Suprapubic skin (tissue), 4 donors: ENCODE data around the gene BUB3. TPM values are rescaled to one million over a fixed set of nuclear protein-coding genes. Genes with fewer than 3 reads are reported as not detected.
A peak's percentile ranks its signal among the peaks of the same experiment; 100 is the strongest.

ENCODE experiments used
- DNase-seq, 2 donors: peaks; one replicate each; pipeline ENCODE4 v3.0.0-alpha.2; 2019; ENCODE audit warnings: low spot score in 2 of 2
- H3K27ac ChIP-seq: fragments of 200-600 bp; sonication (generic); one replicate; pipeline ENCODE4 v1.5.1; 2019
- H3K27me3 ChIP-seq: fragments of 200-600 bp; sonication (generic); one replicate; pipeline ENCODE4 v1.5.1; 2019
- H3K36me3 ChIP-seq: fragments of 200-600 bp; sonication (generic); one replicate; pipeline ENCODE4 v1.5.1; 2019
- H3K4me1 ChIP-seq: fragments of 200-600 bp; sonication (generic); one replicate; pipeline ENCODE4 v1.5.1; 2019
- H3K4me3 ChIP-seq: fragments of 200-600 bp; sonication (generic); one replicate; pipeline ENCODE4 v1.5.1; 2019; ENCODE audit warnings: mild to moderate bottlenecking
- H3K9me3 ChIP-seq: fragments of 200-600 bp; sonication (generic); one replicate; pipeline ENCODE4 v1.5.1; 2019
- CTCF ChIP-seq, 2 donors: fragments of 200-600 bp in 1 of 2; fragments of 450-650 bp in 1 of 2; sonication (generic) in 1 of 2; IDR thresholded peaks; one replicate each; pipeline ENCODE4 v1.5.1; 2016 to 2019; ENCODE audit warnings: antibody characterized with exemption in 2 of 2, mild to moderate bottlenecking in 1 of 2, moderate library complexity in 1 of 2
- EP300 ChIP-seq: sonication (generic); formaldehyde crosslinking; IDR thresholded peaks from one replicate; pipeline ENCODE4 v1.6.1; 2017; ENCODE audit warnings: antibody characterized with exemption
- POLR2A ChIP-seq, 2 donors: fragments of 450-650 bp; IDR thresholded peaks; one replicate each; pipeline ENCODE4 v1.6.1; 2017; ENCODE audit warnings: antibody characterized with exemption in 2 of 2, mild to moderate bottlenecking in 2 of 2, moderate library complexity in 2 of 2
- POLR2AphosphoS5 ChIP-seq, 3 donors: sonication (generic); formaldehyde crosslinking; IDR thresholded peaks; one replicate each; pipeline ENCODE4 v1.6.1; 2017; ENCODE audit warnings: antibody characterized with exemption in 3 of 3
- WGBS: methylation state at CpG from one replicate; pipeline ENCODE4 v1.1.5; 2018; 5-methylcytosine and 5-hydroxymethylcytosine counted together
- total RNA-seq, 4 donors: library from RNA; depleted of rRNA; stranded (reverse); fragments of >200 nt; gene quantifications; one replicate each; pipeline ENCODE4 v1.1.0, GENCODE V29; 2016

BUB3 gene
- total RNA-seq, 4 donors from 2014 or later: 87.3 to 134 (median 91.3) TPM

GRCh38 chr10:123153486-123154091 lies 613 bp upstream of the BUB3 start:
- TF ChIP-seq POLR2AphosphoS5 (IDR thresholded peaks at IDR 0.05) (no peak), EP300 (no peak), CTCF (IDR thresholded peaks at IDR 0.05) (no peak), POLR2A (IDR thresholded peaks at IDR 0.05) (no peak)
- H3K4me3 ChIP-seq: peak overlapping the region; percentile 92
- peaks cover 41% of the 10 kb centered on the region for H3K4me1 ChIP-seq
- WGBS: 37% methylated on average over 9 of the region's 9 CpGs
- peaks cover 15% of the 10 kb centered on the region for H3K36me3 ChIP-seq
- no peaks in the 10 kb centered on the region for H3K9me3 ChIP-seq
- peaks cover 50% of the 10 kb centered on the region for H3K27me3 ChIP-seq
- DNase-seq: no peak
- no peak overlapping the region for H3K27ac ChIP-seq

DNA sequence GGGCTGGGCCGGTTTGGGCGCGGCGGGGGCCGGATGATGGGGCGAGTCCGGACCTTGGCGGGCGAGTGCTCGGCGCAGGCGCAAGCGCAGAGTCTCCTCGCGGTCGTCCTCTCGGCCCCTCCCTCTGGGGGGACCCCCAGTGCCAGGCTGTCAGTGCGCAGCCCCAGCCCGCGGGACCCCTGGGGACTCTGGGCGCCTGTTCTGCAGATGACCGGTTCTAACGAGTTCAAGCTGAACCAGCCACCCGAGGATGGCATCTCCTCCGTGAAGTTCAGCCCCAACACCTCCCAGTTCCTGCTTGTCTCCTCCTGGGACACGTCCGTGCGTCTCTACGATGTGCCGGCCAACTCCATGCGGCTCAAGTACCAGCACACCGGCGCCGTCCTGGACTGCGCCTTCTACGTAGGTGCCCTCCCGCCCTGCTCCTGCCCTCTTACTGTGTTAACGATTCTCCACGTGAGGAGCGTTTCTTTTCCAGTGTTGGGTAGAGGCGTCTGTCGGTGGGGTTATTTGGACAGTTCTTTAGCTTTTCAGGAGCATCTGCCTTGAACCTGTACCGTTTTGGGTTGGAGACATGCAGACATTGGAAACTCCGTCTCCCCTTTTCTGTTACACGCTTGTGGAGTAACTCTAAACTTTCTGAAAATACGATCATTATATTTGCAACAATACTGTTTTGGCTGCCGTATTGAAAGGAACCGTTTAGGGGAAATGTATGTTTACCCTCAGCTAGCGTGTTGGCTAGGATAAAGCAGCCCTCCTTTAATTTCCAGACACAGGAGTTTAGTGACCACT lies 706 bp downstream of the BUB3 start:
- Histone ChIP-seq H3K27ac (peak overlapping the region; percentile 85), H3K27me3 (peaks cover 37% of the 10 kb centered on the region), H3K4me1 (peaks cover 28% of the 10 kb centered on the region), H3K9me3 (no peaks in the 10 kb centered on the region), H3K36me3 (peaks cover 24% of the 10 kb centered on the region), H3K4me3 (peak overlapping the region; percentile 92)
- WGBS: 12% methylated on average over 21 of the region's 49 CpGs
- TF ChIP-seq POLR2A (IDR thresholded peaks at IDR 0.05) (no peak), POLR2AphosphoS5 (IDR thresholded peaks at IDR 0.05) (no peak), CTCF (IDR thresholded peaks at IDR 0.05) (no peak), EP300 (no peak)
- DNase-seq: no peak

DNA sequence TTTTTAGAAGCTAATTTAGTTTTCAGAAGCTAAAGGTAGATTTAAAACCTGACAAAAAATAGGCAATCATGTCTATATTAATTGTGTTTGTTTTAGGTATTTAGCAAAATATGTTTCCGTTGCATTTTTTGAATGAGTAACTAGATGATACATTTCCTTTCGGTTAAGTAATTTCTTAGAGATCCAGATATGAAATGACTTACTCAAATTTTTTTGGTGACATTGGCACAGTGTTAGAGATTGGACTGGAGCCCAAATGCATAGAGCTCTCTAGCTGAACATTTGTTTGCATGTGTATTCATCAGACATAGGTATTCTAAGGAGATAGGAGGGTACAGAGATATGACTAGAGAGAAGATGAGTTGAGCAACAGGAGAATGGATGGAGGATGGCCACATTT lies 1.9 kb downstream of the BUB3 start:
- H3K27me3 ChIP-seq: peaks cover 25% of the 10 kb centered on the region
- H3K27ac ChIP-seq: no peak overlapping the region
- peaks cover 33% of the 10 kb centered on the region for H3K36me3 ChIP-seq
- TF ChIP-seq EP300 (no peak), POLR2A (IDR thresholded peaks at IDR 0.05) (no peak), POLR2AphosphoS5 (IDR thresholded peaks at IDR 0.05) (no peak), CTCF (IDR thresholded peaks at IDR 0.05) (no peak)
- no peaks in the 10 kb centered on the region for H3K9me3 ChIP-seq
- peaks cover 17% of the 10 kb centered on the region for H3K4me1 ChIP-seq
- 88% methylated on average over 2 of the region's 2 CpGs for WGBS
- no peak overlapping the region for H3K4me3 ChIP-seq
- DNase-seq: no peak

GRCh38 chr10:123157210-123157609 lies 3.0 kb downstream of the BUB3 start:
- Histone ChIP-seq H3K36me3 (peaks cover 43% of the 10 kb centered on the region), H3K4me1 (peaks cover 11% of the 10 kb centered on the region), H3K27me3 (peaks cover 14% of the 10 kb centered on the region), H3K27ac (no peak overlapping the region), H3K9me3 (no peaks in the 10 kb centered on the region), H3K4me3 (no peak overlapping the region)
- TF ChIP-seq CTCF (IDR thresholded peaks at IDR 0.05) (no peak), POLR2A (IDR thresholded peaks at IDR 0.05) (no peak), EP300 (no peak), POLR2AphosphoS5 (IDR thresholded peaks at IDR 0.05) (no peak)
- no peak for DNase-seq
- 91% methylated on average over 3 of the region's 3 CpGs for whole genome bisulfite sequencing

GRCh38 chr10:123158682-123159081 lies 4.5 kb downstream of the BUB3 start:
- WGBS: 77% methylated on average over 1 of the region's 1 CpG
- Histone ChIP-seq H3K27ac (no peak overlapping the region), H3K36me3 (peaks cover 58% of the 10 kb centered on the region), H3K9me3 (no peaks in the 10 kb centered on the region), H3K4me3 (no peak overlapping the region), H3K27me3 (no peaks in the 10 kb centered on the region), H3K4me1 (peaks cover 11% of the 10 kb centered on the region)
- DNase-seq: no peak
- TF ChIP-seq EP300 (no peak), CTCF (IDR thresholded peaks at IDR 0.05) (no peak), POLR2A (IDR thresholded peaks at IDR 0.05) (no peak), POLR2AphosphoS5 (IDR thresholded peaks at IDR 0.05) (no peak)
